NCI-H1417 treated with DMSO at 0.1 percent for 48 hours (cell line): ENCODE data around the gene MTF2.
A peak's percentile ranks its signal among the peaks of the same experiment; 100 is the strongest.
"Not testable (repeated sequence)": the region's sequence is repeated elsewhere in the genome, so short reads cannot be mapped to it uniquely, and the experiment has no call there.

Source experiments
- DNase-seq: peaks from one replicate; lab custom pipeline; 2025; lab: John Stamatoyannopoulos, UW

The MTF2 gene

GRCh38 chr1:93143136-93143535 is 64.1 kb downstream of the MTF2 start:
- no peak for DNase-seq

- no peak for DNase-seq
Observed at GRCh38 chr1:93143769-93144168, 64.7 kb downstream of the MTF2 start.

- DNase-seq = no peak
Observed at GRCh38 chr1:93148001-93148400, 68.9 kb downstream of the MTF2 start.

- DNase-seq = no peak
Observed at GRCh38 chr1:93150729-93151128, 71.6 kb downstream of the MTF2 start.

- DNase-seq = no peak
Observed at GRCh38 chr1:93151474-93151873, 72.4 kb downstream of the MTF2 start.

GRCh38 chr1:93152835-93153234 is 73.8 kb downstream of the MTF2 start:
- no peak for DNase-seq

- no peak for DNase-seq
Observed at GRCh38 chr1:93154898-93155297, 75.8 kb downstream of the MTF2 start.

- no peak for DNase-seq
Observed at GRCh38 chr1:93155335-93155734, 76.3 kb downstream of the MTF2 start.

GRCh38 chr1:93159337-93159736 is 80.3 kb downstream of the MTF2 start:
- DNase-seq = no peak

GRCh38 chr1:93163314-93163713 is 84.2 kb downstream of the MTF2 start:
- DNase-seq = not testable (repeated sequence)

GRCh38 chr1:93164816-93165215 is 85.7 kb downstream of the MTF2 start:
- DNase-seq = no peak

GRCh38 chr1:93165895-93166294 is 86.8 kb downstream of the MTF2 start:
- DNase-seq = not testable (repeated sequence)

- no peak for DNase-seq
Observed at GRCh38 chr1:93167006-93167405, 87.9 kb downstream of the MTF2 start.

- not testable (repeated sequence) for DNase-seq
Observed at GRCh38 chr1:93170141-93170678, 91.1 kb downstream of the MTF2 start.

- DNase-seq = no peak
Observed at GRCh38 chr1:93171549-93172034, 92.5 kb downstream of the MTF2 start.

- no peak for DNase-seq
Observed at GRCh38 chr1:93172778-93173177, 93.7 kb downstream of the MTF2 start.

- DNase-seq = not testable (repeated sequence)
Observed at GRCh38 chr1:93174638-93175037, 95.6 kb downstream of the MTF2 start.

GRCh38 chr1:93177991-93178390 is 98.9 kb downstream of the MTF2 start:
- no peak for DNase-seq

GRCh38 chr1:93178418-93178817 is 99.3 kb downstream of the MTF2 start:
- no peak for DNase-seq

GRCh38 chr1:93179886-93180722 is 101.0 kb downstream of the MTF2 start, which contains the start of gene TMED5:
Gene TMED5, minus strand, starts transcription at chr1:93180413. Its CDS starts 171 bp downstream, at chr1:93180242.
- DNase-seq = peak; percentile 88

GRCh38 chr1:93180723-93181613 is 101.9 kb downstream of the MTF2 start, which contains the start of gene CCDC18:
Gene CCDC18, plus strand, starts transcription at chr1:93180724. Its CDS starts 2,638 bp downstream, at chr1:93183362.
- no peak for DNase-seq

- no peak for DNase-seq
Observed at GRCh38 chr1:93186667-93187066, 107.6 kb downstream of the MTF2 start.
